ENCODE measurements around the gene TTLL6. TPM values are rescaled to one million over a fixed set of nuclear protein-coding genes. Genes with fewer than 3 reads are reported as not detected.
"Not testable (repeated sequence)": the region's sequence is repeated elsewhere in the genome, so short reads cannot be mapped to it uniquely, and the experiment has no call there.

Gene TTLL6
- polyA plus RNA-seq, 4 donors, result 0.24 to 0.67 (median 0.32) TPM; not detected in 1

GRCh38 chr17:48725288-48726064 lies 91.6 kb downstream of the TTLL6 start:
- DNase-seq (ENCODE audit: low read depth in 4 of 4, low spot score in 3 of 4), result no peak

- no peak for DNase-seq (ENCODE audit: low read depth in 4 of 4, low spot score in 3 of 4)
Observed at GRCh38 chr17:48725004-48725287, 92.1 kb downstream of the TTLL6 start.

- DNase-seq (ENCODE audit: low read depth in 4 of 4, low spot score in 3 of 4), result peak in 3 of 4 donors; percentile 72 to 77 (median 73)
Observed at GRCh38 chr17:48724251-48725003, 92.6 kb downstream of the TTLL6 start.

DNA sequence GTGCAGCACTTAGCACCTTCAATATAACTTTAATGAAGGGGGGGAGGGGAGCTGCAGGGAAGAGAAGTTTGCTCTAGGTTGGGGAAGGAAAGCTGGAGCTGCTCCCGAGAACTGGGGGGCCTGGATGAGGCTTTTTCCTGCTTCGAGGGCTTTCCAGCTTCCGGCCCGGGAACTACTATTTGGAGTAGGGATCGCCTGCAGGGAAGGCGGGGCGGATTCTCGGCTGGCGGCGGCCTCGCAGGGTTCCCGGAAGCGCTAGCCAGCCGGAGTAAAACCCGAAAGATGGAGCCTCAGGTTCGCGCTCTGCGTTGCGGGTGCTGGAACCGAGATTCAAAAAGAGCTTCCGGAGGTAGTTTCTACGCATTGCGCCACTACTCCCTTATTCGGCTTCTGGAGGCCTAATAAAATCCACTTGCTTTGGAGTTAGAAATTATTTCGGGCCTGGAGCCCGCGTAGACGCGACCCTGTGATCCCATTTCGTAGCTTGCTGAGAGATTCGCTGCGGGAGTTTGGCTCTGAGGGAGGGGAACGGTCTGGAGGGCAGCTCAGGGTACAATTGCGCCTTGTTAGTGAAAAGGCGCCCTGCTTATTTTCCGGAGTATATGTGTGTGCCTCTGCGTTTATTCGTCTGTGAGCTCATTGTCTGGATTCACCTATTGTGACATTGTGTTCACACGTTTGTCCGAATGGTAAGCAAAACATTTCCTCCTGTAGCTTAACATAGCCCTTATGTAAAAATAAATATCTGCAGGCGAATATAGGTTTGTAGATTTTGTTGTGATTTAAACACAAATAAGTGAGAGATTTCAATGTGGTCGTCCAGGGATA lies 93.4 kb downstream of the TTLL6 start:
- DNase-seq (ENCODE audit: low read depth in 4 of 4, low spot score in 3 of 4), result no peak

DNA sequence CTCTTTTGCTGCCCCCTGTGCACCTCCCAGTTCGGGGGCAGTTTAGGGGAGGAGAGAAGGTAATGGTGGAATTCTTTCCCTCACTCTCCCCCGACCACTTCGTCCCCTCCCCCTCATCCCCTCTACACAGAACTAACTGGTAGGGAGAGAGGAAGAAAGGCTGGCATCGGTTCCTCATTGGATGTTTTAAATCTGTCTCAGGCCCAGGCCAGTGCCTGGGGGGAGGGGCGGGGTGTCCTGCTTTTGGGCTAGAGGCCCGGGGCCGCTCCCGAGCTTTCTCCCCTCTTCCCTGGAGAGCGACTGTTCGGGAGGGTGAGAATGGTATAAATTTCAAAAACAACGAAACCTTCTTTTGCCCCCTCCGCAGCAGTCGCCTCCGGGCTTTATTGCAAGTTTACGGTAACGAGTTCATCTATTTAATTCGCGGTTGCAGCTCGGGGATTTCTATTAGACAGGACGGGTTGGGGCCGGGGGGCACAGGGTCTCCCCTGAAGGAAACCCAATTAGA lies 94.1 kb downstream of the TTLL6 start, which contains the start of gene PRAC2:
Gene PRAC2, plus strand, starts transcription at position 271 of the 508 bp plus-strand sequence. CDS start 1,226 bp downstream, outside the sequence.
- DNase-seq (ENCODE audit: low read depth in 4 of 4, low spot score in 3 of 4), result no peak

- DNase-seq (ENCODE audit: low read depth in 4 of 4, low spot score in 3 of 4), result no peak
Observed at GRCh38 chr17:48722201-48722907, 94.7 kb downstream of the TTLL6 start, which contains the start of gene PRAC1. TSS of gene PRAC1 (minus strand) at chr17:48722518. CDS start at chr17:48722392, 126 bp downstream.

GRCh38 chr17:48721009-48721402 lies 96.0 kb downstream of the TTLL6 start:
- DNase-seq (ENCODE audit: low read depth in 4 of 4, low spot score in 3 of 4), result no peak

- no peak for DNase-seq (ENCODE audit: low read depth in 4 of 4, low spot score in 3 of 4)
Observed at GRCh38 chr17:48720266-48721008, 96.6 kb downstream of the TTLL6 start.

DNA sequence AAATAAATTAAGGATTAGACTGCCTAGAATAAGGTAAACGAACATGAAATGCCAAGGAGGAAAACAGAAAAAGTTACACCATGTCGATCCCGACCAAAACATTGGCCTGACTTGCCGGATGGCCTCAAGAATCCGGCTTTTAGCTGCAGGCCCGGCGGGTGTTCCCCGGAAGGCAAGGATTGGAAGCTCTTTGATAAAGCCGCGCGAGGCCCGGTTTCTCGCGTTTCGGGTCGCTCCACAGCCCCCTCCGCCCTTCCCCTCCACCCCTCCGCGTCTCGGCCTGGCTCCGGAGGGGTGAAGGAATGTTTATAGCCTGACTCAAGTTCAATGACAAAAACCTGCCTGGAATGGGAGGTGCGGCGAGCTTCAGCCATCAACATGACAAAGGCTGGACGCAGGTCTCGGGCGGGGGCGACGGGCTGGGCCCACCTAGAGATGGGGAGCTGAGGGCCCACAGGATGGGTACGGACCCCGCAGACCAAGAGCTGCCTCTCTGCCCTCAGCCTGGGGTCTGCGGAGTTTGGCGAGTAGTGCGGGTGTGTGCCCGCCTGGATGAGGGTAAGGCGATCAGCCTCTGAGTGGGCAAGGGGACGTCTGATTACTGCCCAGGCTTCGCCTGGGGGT lies 97.3 kb downstream of the TTLL6 start:
- no peak for DNase-seq (ENCODE audit: low read depth in 4 of 4, low spot score in 3 of 4)

- no peak for DNase-seq (ENCODE audit: low read depth in 4 of 4, low spot score in 3 of 4)
Observed at GRCh38 chr17:48718761-48719641, 98.0 kb downstream of the TTLL6 start.

DNA sequence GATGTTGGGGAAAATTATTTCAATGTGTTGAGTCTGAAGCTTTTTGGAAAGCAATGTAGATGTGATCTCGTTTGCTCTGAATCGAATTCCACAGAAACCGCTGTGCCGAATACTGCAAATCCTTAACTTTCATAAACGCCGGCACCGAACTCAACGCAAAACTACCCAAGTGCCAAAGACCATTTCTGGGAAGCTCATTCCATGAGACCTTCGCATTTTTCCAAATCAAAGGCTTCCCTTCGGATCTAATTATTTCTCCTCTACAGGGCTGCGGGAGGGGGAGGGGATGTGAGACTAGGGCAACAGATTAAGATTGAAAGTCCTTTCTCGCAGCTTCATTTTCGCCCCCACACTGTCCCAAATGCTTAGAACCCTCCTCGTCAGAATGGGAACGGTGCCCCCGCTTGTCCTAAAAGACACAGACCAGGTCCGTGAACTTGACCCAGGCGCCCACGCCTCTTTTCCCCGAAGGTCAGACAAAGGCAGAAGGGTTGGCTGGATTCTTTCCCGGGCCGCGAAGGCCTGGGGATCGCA lies 98.7 kb downstream of the TTLL6 start:
- no peak for DNase-seq (ENCODE audit: low read depth in 4 of 4, low spot score in 3 of 4)

DNA sequence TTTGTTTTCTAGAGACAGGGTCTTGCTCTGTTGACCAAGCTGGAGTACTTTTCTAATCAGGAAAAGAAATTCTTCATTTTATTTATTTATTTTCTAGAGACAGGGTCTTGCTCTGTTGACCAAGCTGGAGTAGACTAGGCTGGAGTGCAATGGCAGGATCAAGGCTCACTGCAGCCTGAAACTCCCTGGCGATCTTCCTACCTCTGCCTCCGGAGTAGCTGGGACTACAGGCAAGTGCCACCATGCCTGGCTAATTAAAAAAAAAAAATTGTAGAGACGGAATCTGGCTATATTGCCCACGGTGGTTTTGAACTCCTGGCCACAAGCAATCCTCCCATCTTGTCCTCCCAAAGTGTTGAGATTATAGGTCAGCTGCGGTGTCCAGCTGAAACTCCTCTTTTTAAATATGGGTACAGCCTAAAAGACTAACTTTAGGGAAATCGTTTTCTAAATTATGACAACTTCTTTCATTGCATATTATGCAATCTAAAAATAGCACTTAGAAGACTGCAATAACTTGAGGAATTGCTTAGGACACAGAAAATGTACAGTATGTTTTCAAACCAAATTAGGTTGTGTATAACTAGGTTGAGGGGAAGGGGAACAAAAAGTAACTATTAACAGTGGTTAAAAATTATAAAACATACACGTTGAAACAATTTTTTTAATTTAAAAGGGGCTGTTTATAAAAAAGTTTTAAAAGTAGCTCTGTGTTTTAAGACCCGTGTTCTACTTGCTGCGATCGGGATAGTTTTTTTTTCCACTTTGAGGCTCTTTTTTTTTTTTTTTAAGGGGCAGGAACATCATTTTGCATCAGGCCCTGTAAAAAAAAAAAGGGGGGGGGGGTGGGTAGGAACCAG lies 99.4 kb downstream of the TTLL6 start:
- DNase-seq (ENCODE audit: low read depth in 4 of 4, low spot score in 3 of 4), result no peak

DNA sequence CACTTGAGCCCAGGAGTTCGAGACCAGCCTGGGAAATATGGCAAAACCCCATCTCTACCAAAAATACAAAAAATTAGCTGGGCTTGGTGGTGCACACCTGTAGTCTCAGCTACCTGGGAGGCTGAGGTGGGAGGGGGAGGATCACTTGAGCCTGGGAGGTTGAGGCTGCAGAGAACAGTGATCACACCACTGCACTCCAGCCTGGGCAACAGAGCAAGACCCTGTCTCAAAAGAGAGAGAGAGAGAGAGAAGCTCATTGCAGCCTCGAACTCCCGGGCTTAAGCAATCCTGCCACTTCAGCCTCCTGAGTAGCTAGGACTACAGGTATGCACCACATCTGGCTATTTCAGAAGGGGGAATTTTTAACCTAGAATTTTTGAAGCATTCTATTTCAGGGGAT lies 100.5 kb downstream of the TTLL6 start:
- not testable (repeated sequence) for DNase-seq (ENCODE audit: low read depth in 4 of 4, low spot score in 3 of 4)

- DNase-seq (ENCODE audit: low read depth in 4 of 4, low spot score in 3 of 4), result no peak
Observed at GRCh38 chr17:48715496-48716399, 101.3 kb downstream of the TTLL6 start.

Data from left renal pelvis (tissue), 4 donors.